HG03378 (cell line): ENCODE measurements around the gene CDKN2C.
"Not testable (repeated sequence)": the region's sequence is repeated elsewhere in the genome, so short reads cannot be mapped to it uniquely, and the experiment has no call there.

ENCODE experiments used
- ATAC-seq: cut with Tn5 transposase; IDR thresholded peaks from one replicate; pipeline ENCODE4 v1.9.1; 2021; ENCODE audit warnings: mild to moderate bottlenecking, moderate library complexity; ENCODE audit not compliant: unreplicated experiment

Gene CDKN2C

GRCh38 chr1:50969611-50970508 is at the start of gene CDKN2C:
Gene CDKN2C, plus strand, starts transcription at chr1:50970245. Its CDS starts 124 bp downstream, at chr1:50970369.
- peak; percentile 35 for ATAC-seq

DNA sequence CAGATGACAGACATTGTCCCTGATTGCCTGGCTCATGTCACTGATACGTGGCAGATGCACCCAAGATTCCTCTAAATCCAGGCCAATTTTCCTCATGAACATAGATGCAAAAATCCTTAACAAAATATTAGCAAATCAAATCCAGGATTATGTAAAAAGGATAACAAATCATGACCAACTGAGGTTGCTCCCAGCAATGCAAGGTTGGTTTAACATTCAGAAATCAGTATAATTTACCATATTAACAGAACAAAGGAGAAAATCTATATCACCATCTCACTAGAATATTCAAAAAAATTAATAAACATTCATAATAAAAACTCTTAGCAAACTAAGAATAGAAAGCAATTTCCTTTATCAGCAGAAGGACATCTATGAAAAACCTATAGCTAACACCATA is 49.6 kb upstream of the CDKN2C start:
- no peak for ATAC-seq

DNA sequence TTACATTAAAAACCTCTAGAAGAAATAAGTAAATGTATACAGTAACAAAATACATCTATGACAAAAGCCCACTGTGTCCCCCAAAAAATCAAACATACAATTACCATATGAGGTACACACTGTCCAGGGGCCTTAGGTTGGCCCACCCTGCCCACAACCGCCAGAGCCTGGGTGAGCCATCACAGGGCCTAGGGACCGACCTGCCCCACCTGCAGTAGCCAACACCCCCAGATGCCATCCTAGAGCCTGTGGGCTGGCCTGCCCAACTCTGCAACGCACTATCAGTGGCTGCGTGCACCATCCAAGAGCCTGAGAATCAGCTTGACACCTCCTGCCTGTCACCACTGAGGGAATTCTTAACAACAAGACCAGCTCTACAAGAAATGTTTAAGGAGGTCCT is 49.0 kb upstream of the CDKN2C start:
- ATAC-seq: no peak

GRCh38 chr1:50923564-50923963 is 46.5 kb upstream of the CDKN2C start:
- no peak for ATAC-seq

GRCh38 chr1:50929376-50929958 is 40.6 kb upstream of the CDKN2C start:
- no peak for ATAC-seq

GRCh38 chr1:50930193-50930592 is 39.9 kb upstream of the CDKN2C start:
- ATAC-seq: peak; percentile 92

- ATAC-seq: no peak
These were observed 38.9 kb upstream of the CDKN2C start for GRCh38 chr1:50930965-50931737.

DNA sequence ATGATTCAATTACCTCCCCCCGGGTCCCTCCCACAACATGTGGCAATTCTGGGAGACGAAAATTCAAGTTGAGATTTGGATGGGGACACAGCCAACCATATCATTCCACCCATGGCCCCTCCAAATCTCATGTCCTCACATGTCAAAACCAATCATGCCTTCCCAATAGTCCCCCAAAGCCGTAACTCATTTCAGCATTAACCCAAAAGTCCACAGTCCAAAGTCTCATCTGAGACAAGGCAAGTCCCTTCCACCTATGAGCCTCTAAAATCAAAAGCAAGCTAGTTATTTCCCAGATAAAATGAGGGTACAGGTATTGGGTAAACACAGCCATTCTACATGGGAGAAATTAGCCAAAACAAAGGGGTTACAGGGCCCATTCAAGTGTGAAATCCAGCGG is 38.0 kb upstream of the CDKN2C start:
- ATAC-seq: not testable (repeated sequence)

DNA sequence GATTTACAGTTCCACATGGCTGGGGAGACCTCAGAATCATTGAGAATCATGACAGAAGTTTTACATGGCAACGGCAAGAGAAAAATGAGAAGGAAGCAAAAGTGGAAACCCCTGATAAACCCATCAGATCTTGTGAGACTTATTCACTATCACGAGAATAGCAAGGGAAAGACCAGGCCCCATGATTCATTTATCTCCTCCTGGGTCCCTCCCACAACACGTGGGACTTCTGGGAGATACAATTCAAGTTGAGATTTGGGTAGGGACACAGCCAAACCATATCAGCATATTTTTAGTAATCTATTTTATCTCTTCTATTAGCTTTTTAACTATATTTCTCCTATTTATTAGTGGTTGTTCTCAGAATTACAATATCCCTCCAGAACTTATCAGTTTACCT is 36.3 kb upstream of the CDKN2C start:
- not testable (repeated sequence) for ATAC-seq

- no peak for ATAC-seq
These were observed 35.2 kb upstream of the CDKN2C start for GRCh38 chr1:50934838-50935237.

- ATAC-seq: not testable (repeated sequence)
These were observed 34.8 kb upstream of the CDKN2C start for GRCh38 chr1:50935276-50935675.

- ATAC-seq: no peak
These were observed 33.7 kb upstream of the CDKN2C start for GRCh38 chr1:50936321-50936720.

GRCh38 chr1:50940291-50940690 is 29.8 kb upstream of the CDKN2C start:
- no peak for ATAC-seq

DNA sequence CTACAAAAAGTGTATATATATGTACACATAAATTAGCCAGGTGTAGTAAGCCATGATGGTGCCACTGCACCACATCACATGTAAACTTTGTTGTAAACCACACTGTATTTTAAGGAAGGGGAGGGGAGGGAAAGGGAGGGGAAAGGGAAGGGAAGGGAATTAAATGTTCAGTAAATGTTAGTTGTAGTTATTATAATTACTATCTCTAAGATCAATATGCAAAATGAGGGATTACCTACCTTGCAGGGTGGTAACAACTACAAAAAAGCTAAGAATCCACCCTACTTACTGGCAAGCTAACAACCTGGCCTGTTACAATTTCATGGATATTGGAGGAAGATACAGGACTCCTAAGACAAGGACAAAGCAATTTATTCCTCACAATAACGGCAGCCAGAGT is 27.7 kb upstream of the CDKN2C start:
- ATAC-seq: no peak

DNA sequence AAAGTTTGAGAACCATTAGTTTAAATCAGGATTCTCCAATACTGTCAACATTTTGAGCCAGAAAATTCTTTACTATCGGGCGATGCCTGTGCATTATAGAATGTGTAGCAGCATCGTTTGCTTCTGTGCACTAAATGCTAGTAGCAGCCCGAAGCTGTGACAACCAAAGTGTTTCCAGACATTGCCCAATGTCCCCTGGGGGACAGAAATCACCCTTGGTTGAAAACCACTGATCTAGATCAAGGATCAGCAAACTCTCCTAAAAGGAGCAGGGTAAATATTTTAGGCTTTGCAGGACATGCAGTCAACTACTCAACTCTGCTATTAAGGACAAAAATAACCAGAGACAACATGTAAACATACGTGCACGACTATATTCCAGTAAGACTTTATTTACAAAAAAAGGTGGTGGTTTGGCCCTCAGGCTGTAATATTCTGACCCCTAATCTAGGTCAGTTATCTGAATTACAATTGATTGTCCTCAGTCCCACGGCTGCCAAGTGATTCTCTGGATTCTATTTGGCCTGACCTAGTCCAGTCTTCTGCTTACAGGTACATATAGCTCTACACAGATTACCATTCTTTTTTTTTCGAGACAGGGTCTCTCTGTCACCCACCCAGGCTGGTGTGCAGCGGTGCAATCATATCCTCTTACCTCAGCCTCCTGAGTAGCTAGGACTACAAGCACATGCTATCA is 20.6 kb upstream of the CDKN2C start:
- no peak for ATAC-seq

- ATAC-seq: no peak
These were observed 19.6 kb upstream of the CDKN2C start for GRCh38 chr1:50950396-50950795.

DNA sequence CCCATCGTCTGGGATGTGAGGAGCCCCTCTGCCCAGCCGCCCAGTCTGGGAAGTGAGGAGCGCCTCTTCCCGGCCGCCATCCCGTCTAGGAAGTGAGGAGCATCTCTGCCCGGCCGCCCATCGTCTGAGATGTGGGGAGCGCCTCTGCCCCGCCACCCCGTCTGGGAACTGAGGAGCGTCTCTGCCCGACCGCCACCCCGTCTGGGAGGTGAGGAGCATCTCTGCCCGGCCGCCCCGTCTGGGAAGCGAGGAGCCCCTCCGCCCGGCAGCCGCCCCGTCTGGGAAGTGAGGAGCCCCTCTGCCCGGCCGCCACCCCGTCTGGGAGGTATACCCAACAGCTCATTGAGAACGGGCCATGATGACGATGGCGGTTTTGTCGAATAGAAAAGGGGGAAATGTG is 17.5 kb upstream of the CDKN2C start:
- not testable (repeated sequence) for ATAC-seq

- no peak for ATAC-seq
These were observed 14.9 kb upstream of the CDKN2C start for GRCh38 chr1:50955116-50955515.

- peak; percentile 16 for ATAC-seq
These were observed 10.6 kb upstream of the CDKN2C start for GRCh38 chr1:50959303-50959912.
